GM20000 (cell line): ENCODE measurements around the gene CGN.

Experiments
- DNase-seq: peaks from one replicate; pipeline ENCODE4 v3.0.0; 2012; ENCODE audit warnings: low spot score
- TF ChIP-seq, protein P1 (sequence below): IDR thresholded peaks from 2 replicates; pipeline ENCODE4 v1.5.1; 2012; ENCODE audit warnings: mild to moderate bottlenecking, control low read depth; ENCODE audit errors: extremely low read depth, missing control alignments

CGN gene

GRCh38 chr1:151584278-151584677, 73.1 kb downstream of the CGN start:
- TF ChIP-seq, protein P1, sequence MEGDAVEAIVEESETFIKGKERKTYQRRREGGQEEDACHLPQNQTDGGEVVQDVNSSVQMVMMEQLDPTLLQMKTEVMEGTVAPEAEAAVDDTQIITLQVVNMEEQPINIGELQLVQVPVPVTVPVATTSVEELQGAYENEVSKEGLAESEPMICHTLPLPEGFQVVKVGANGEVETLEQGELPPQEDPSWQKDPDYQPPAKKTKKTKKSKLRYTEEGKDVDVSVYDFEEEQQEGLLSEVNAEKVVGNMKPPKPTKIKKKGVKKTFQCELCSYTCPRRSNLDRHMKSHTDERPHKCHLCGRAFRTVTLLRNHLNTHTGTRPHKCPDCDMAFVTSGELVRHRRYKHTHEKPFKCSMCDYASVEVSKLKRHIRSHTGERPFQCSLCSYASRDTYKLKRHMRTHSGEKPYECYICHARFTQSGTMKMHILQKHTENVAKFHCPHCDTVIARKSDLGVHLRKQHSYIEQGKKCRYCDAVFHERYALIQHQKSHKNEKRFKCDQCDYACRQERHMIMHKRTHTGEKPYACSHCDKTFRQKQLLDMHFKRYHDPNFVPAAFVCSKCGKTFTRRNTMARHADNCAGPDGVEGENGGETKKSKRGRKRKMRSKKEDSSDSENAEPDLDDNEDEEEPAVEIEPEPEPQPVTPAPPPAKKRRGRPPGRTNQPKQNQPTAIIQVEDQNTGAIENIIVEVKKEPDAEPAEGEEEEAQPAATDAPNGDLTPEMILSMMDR: no peak
- DNase-seq: no peak

- DNase-seq: no peak
- TF ChIP-seq, protein P1: no peak
Measured at GRCh38 chr1:151584780-151585179, 73.6 kb downstream of the CGN start.

DNA sequence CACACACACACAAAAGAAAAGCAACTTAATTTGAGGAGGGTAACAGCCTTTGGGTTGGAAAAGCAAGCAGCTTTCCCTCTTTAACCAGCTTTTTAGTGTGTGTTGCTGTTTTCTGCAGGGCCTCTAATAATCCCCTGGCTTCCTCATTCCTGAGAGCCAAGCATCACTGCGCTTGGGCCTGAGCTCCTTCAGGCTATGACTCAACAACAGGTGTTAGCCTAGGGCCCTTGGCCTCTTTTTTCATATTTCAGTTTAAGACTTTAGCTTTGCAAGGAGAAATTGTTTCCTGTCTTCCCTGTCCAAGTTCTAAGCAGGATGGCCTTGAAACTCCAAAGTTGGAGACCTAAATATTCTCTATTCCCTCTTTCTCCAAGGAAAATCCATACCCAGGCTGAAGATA, 74.4 kb downstream of the CGN start:
- TF ChIP-seq, protein P1: no peak
- DNase-seq: no peak
